ENCODE results near the gene SPTBN2. TPM values are rescaled to one million over a fixed set of nuclear protein-coding genes. Genes with fewer than 3 reads are reported as not detected.

Gene SPTBN2
- total RNA-seq, 1 donor from 2014 or later: 117 TPM

GRCh38 chr11:66676282-66676919 lies 52.6 kb downstream of the SPTBN2 start:
- no peaks in the 10 kb centered on the region for H3K36me3 ChIP-seq
- peaks cover 36% of the 10 kb centered on the region for H3K4me1 ChIP-seq
- DNase-seq (ENCODE audit: extremely low spot score in 2 of 2): no peak
- H3K9me3 ChIP-seq: no peaks in the 10 kb centered on the region
- H3K4me3 ChIP-seq: peak overlapping the region; percentile 66 to 87
- H3K27me3 ChIP-seq: no peaks in the 10 kb centered on the region
- intact Hi-C loops (cut with DNase I): no loop called here
- no peak overlapping the region for H3K27ac ChIP-seq
- no peak for TF ChIP-seq CTCF (IDR thresholded peaks at IDR 0.05)
- TF ChIP-seq POLR2A (IDR thresholded peaks at IDR 0.05): no peak
- no peak for TF ChIP-seq POLR2AphosphoS5 (IDR thresholded peaks at IDR 0.05; ENCODE audit: insufficient read depth in 1 of 2, low read depth in 1 of 2)

- intact Hi-C loops (cut with DNase I): no loop called here
- no peak for DNase-seq (ENCODE audit: extremely low spot score in 2 of 2)
- H3K4me1 ChIP-seq: peaks cover 44% of the 10 kb centered on the region
- H3K27me3 ChIP-seq: no peaks in the 10 kb centered on the region
- no peaks in the 10 kb centered on the region for H3K9me3 ChIP-seq
- no peak overlapping the region for H3K4me3 ChIP-seq
- H3K36me3 ChIP-seq: no peaks in the 10 kb centered on the region
- no peak overlapping the region for H3K27ac ChIP-seq
- TF ChIP-seq CTCF (IDR thresholded peaks at IDR 0.05) (no peak), POLR2A (IDR thresholded peaks at IDR 0.05) (no peak)
Observed at GRCh38 chr11:66674964-66675602, 53.9 kb downstream of the SPTBN2 start.

- DNase-seq (ENCODE audit: extremely low spot score in 2 of 2): no peak
- no peaks in the 10 kb centered on the region for H3K9me3 ChIP-seq
- H3K36me3 ChIP-seq: peaks cover 0 to 7% of the 10 kb centered on the region in 2 donors
- H3K27ac ChIP-seq: no peak overlapping the region
- TF ChIP-seq POLR2AphosphoS5 (IDR thresholded peaks at IDR 0.05; ENCODE audit: insufficient read depth in 1 of 2, low read depth in 1 of 2) (no peak), POLR2A (IDR thresholded peaks at IDR 0.05) (no peak), CTCF (IDR thresholded peaks at IDR 0.05) (no peak)
- H3K27me3 ChIP-seq: no peaks in the 10 kb centered on the region
- no peak overlapping the region for H3K4me3 ChIP-seq
- intact Hi-C loops (cut with DNase I): no loop called here
- peaks cover 29% of the 10 kb centered on the region for H3K4me1 ChIP-seq
Observed at GRCh38 chr11:66670816-66671215, 58.2 kb downstream of the SPTBN2 start.

- peaks cover 7% of the 10 kb centered on the region for H3K4me1 ChIP-seq
Observed at GRCh38 chr11:66665369-66665768, 63.6 kb downstream of the SPTBN2 start.

More at GRCh38 chr11:66665369-66665768, 63.6 kb downstream of the SPTBN2 start:
- intact Hi-C loops (cut with DNase I): no loop called here
- DNase-seq (ENCODE audit: extremely low spot score in 2 of 2): no peak
- Histone ChIP-seq H3K4me3 (no peak overlapping the region), H3K9me3 (no peaks in the 10 kb centered on the region), H3K27me3 (no peaks in the 10 kb centered on the region), H3K27ac (no peak overlapping the region), H3K36me3 (peaks cover 0 to 26% of the 10 kb centered on the region in 2 donors)
- TF ChIP-seq CTCF (IDR thresholded peaks at IDR 0.05) (no peak), POLR2A (IDR thresholded peaks at IDR 0.05) (no peak)

Measured in vagina (tissue), 2 donors.